GM19468 (cell line): ENCODE results near the gene TUBA4A.
"Not testable (repeated sequence)": the region's sequence is repeated elsewhere in the genome, so short reads cannot be mapped to it uniquely, and the experiment has no call there.

Source experiments
- ATAC-seq: cut with Tn5 transposase; IDR thresholded peaks from one replicate; pipeline ENCODE4 v1.9.1; 2021; ENCODE audit warnings: mild to moderate bottlenecking, moderate library complexity, moderate number of reproducible peaks; ENCODE audit not compliant: unreplicated experiment; ENCODE audit errors: extremely low read depth

TUBA4A gene

DNA sequence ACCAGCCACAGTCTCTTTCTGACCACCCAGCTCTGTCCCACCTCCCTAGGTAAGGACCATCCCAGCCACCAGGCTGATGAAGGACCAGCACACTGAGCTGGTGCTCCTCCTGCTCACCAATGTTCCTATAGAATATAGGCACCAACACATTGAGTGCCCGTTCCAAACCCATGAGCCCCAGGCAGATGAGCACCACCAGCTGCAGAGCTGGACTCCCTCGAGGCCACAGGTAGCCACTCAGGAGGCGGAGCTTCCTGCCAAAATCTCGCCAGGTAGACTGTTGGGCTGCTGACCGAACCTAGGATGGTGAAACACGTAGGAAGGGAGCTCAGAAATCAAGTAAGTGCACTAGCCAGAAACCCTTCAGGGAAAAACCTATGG is 37.2 kb downstream of the TUBA4A start:
- ATAC-seq, result no peak

DNA sequence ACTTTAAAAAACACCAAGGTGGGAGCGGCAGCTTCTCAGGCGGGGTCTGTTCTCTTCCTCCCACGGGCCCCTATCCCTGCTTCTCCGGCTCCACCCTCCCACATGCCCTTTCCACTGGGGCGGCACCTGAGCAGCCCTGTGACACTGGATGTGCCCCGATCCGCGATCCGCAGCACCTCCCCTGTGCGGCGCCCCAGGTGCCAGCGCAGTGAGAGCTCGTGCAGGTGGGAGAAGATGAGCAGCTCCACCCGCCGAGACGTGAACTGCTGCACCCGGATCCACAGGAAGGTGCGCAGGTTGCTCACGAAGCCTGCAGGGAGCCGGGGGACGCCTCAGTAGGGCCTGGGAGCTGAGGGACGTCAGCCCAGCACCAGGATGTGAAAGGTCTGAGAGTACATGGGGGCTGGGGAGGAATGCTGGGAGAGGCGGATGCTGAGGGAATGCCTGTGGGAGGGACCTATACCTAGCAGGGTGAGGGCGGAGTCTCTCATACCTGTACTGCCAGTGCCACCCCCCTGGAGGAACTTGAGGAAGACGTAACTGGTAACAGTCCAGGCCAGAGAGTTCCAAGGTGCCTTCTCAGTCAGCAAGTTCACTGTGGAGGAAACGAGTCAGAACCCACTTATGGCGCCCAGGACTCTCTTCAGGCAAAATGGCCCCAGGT is 37.7 kb downstream of the TUBA4A start:
- no peak for ATAC-seq

DNA sequence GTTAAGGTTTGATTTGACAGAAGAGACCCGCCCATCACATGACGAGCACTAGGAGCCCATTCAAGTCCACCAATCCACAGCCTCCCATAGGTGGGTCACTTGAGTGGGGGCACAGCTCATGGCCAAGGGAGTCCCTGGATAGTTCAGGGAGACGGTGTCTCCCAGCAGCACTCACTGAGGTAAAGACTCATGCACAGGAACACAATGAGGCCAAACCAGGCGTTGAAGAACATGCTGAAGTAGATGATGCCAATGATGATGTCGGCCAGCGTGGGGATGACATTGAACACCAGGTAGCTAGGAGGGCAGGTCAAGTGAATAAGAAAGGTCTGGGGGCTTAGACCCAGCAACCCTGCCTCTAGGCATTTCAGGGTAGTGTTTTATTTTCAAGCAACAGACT is 38.9 kb downstream of the TUBA4A start:
- ATAC-seq, result no peak

DNA sequence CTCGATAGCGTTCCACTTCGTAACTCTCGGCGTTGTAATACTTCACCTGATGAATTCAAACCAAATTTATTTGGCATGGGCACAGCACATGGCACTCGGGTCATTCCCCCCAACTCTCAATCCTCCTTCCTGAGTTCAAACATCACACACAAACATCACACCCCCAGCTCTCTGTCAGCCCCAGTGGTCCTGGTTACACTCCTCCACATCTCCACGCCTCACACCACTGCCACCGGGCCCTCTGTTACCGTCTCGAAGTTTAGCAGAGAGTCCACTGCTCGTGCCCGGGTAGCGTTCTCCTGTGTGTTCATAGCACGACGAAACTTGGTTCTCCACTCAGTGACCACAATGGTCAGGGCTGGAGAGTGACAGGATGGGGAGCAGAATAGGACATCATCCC is 39.6 kb downstream of the TUBA4A start:
- no peak for ATAC-seq

DNA sequence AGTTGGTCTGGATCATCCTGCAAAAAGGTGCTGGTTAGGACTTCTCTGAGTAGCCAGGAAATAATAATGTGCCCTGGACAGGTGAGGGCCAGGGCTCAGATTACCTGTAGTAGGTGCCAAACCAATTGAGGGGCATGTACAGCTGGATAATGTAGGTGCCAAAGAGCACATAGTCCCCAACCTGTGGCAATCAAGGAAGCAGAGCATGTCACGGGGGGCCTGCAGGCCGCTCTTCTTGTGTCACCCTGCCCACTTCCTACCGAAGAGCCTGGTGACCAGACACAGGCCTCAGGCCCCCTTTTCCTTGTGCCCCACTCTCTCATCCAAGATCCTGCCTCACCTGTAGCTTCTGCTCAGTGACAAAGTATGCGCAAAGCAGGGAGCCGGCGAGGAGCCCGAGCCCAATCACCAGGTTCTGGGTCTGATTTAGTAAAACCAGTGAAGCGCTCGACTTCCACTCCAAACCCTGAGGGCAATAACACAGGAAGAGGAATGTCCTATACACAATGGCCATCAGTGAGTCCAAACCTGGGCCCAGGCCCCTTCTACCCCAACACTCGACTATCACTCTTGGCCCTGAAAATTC is 40.1 kb downstream of the TUBA4A start:
- no peak for ATAC-seq

DNA sequence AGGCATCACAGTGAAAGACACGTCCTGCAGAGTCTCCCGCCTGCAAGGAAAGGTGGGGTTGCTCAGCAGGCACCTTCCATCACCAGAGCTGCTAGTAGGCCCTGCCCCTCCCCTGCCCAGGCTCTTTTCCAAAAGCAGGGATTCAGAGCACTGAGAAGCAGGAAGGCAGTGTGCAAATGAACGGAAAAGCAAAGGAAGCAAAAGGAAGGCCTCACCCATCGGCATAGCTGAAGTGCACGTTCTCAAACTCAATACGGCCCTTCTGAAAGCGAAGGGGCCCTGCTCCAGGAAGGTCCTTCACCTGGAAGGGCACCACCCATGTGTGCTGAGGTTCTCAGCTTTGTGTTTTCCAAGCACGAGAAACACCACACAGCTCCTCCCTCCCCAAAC is 40.7 kb downstream of the TUBA4A start:
- no peak for ATAC-seq

DNA sequence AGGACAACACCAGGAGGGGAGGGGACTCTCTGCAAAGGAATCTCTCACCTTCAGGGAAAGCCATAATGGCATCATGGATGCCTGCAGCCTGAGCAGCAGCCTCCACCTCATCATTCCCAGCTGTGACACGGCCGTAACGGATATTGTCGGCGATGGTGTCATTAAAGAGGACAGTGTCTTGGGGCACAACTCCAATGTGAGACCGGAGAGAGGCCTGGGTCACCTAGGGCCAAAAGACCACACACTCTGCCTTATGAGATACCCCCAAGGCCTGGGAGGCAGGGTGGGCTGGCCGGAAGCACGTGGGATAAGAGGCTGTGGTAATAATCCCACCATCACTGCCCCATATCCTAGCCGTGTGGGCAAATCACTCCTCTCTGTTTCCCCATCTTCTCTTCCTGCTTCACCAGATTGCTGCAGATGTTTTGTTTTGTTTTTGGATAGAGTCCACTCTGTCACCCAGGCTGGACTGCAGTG is 42.8 kb downstream of the TUBA4A start:
- ATAC-seq, result no peak

DNA sequence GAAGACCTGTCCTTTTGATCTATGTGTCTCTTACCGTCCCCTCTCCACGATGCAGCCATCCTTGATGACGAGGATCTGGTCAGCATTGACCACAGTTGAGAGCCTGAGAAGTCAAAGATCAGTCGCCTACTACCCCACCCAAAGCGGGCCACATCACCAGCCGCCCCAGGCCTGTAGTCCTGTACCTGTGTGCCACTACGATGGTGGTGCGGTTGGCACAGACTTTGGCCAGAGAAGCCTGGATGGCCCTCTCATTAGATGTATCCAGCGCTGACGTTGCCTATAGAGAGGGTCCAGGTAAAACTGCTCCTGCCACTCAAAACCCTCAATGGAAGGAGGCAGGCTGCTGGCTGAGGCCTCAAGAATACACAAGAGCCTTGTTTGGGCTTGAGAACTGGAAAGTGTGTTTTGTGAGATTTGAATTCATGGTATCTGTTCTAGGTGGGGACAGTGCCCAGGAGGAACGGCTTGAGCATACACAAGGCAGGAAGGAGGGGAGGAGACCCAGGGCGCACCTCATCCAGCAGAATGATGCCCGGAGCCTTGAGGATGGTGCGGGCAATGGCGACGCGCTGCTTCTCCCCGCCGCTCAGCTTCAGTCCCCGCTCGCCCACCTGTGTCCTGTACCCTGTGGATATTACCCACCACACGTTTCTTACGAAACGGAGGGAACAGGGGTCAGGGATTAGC is 43.4 kb downstream of the TUBA4A start:
- no peak for ATAC-seq

DNA sequence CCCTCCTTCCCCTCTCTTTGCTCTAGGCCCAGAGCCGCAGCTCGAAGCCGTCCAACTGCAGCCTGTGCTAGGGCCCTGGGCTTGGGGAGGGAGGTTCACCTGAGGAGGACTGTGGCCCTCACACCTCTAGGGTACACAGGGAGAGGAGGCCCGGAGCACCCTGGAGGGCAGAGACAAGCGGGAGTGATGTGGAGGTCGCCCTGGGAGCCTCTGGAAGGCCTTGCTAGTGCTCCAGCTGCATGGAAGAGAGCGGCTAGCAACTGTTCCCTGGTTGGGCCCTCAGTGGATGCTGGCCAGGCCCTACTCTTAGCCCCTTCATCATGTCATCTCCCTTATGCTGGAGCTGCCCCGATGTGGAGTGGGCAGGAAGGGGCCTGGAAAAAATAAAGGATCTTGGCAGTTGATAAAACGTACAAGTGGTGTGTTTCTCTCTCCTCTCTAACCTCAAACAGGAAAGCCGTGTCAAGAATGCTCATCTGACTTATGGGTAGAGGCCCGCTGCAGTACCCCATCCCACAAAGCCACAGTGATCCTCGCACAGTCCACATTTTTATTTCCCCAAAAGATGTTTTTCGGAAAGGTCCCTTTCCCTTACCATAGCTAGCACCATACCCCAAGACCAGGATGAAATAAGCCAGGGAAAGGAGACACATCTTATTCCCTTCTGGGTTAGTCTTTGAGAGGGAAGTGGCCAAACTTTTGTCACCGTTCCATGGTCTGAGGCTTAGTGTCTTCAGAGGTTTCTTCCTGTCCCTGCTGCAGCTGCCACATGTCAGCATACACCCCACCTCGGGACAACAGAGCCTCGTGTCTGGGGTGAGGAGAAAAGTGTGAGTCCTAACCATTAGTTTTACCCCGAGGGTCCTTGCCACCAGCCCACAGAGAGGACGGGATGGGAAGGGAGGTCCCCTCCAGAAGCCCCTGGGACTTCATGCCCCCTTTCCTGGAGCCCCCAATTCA is 44.2 kb downstream of the TUBA4A start:
- ATAC-seq, result no peak

DNA sequence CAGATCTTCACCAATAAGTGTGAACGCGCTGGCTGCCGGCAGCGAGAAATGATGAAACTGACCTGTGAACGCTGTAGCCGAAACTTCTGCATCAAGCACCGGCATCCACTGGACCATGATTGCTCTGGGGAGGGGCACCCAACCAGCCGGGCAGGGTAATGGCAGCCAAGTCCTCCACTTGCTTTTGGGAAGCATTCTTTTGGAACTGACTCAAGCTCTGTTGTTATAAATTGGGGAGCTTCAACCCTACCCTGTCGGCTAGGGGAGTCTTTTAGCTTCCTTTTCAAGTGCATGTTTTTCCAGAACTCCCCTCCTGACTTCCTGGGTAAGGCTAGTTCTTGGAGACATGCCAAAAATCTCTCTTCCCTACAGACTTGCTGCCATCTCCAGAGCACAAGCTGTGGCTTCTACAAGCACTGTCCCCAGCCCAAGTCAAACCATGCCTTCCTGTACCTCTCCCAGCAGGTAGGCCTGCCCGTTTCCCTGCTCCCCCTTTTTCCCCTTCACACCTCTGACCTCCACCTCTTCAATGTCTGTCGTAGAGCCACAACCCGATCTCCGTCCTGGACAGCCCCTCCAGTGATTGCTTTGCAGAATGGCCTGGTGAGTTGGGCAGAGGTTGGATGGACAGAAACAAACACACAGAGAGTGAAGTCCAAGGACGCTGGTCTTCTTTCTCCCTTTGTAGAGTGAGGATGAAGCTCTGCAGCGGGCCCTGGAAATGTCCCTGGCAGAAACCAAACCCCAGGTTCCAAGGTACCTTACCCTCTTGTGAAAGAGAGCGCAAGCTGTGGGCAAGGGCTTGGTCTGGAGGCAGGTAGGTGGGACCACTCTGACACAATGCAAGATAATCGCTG is 45.6 kb downstream of the TUBA4A start:
- no peak for ATAC-seq

DNA sequence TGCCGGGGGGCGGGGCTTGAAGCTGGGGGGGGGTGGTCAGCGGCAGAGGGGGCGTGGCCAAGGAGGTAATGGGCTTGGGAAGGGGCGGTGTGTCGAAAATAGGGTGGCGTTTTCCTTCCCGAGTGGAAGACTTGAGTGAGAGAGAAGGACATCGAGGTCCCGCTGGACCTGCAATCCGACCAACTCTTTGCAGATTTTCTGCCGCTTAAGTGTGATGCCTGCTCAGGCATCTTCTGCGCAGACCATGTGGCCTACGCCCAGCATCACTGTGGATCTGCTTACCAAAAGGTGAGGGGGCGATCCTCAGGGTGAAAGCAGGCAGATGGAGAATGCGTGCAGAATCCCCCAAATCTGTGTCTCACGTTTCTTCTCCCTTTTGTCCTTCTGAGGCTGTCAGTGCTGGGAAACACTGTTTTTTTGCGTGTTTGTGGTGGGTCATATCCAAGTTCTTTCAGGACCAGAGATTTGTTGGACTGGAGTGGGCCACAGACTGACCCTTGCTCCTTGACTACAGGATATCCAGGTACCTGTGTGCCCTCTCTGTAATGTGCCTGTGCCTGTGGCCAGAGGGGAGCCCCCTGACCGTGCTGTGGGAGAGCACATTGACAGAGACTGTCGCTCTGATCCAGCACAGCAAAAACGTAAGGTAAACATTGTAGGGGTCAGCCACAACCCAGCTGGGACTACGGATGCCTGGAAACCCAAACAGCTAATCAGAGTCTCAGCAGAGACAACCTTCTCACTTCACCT is 46.4 kb downstream of the TUBA4A start:
- ATAC-seq, result no peak

DNA sequence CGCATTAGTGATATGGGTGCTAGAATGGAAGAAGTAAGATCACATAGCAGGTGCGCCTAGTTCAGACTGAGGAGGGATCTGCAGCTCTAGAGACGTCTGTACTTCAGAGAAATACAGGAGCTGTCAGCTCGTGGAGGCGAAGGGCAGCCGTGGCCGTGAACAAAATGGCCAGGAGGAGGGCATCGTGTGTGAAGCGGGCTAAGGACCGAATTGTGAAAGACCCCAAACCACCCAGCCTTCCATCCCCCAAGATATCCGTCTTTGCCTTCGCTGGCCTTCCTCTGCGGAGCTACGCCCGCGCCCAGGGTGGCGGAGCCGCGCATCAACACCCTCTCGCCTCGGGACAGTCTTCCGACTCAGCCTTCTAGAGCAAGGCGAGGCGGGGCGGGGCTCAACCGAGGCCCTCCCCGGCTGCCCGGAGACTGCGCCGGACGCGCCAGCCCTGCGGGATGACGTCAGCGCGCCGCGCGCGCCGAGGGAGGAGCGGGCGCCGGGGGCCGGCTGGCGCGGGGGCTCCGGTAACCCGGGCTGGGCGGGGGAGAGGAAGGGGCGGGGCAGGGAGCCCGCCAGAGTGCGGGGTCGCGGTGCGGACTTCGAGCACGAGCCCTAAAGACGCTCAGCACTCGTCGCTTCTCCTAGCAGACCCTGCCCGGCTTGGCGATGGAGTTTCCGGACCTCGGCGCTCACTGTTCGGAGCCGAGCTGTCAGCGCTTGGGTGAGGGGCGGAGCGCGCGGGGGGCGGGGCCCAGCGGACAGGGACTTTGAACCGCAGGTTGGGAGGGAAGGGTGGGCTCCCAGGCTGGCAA is 47.2 kb downstream of the TUBA4A start, which contains the start of gene ZFAND2B:
Gene ZFAND2B (plus strand): TSS at position 455 of the 806 bp plus-strand sequence. CDS start 206 bp downstream, at position 661.
- peak; percentile 97 for ATAC-seq

DNA sequence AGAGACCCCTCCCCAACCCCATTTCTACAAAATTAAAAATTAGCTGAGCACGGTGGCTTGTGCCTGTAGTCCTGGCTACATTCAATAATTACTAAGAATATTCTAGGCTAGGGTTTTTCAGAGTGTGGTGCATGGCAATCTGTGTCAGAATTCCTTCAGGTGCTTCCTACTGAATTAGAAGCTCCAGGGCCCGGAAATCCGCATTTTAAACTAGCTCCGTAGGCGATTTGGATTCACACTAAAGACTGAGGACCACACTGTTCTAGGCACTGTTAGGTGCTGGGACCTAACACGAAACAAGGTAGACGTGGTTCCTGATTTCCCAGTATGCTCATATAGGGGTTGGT is 47.8 kb downstream of the TUBA4A start:
- no peak for ATAC-seq

DNA sequence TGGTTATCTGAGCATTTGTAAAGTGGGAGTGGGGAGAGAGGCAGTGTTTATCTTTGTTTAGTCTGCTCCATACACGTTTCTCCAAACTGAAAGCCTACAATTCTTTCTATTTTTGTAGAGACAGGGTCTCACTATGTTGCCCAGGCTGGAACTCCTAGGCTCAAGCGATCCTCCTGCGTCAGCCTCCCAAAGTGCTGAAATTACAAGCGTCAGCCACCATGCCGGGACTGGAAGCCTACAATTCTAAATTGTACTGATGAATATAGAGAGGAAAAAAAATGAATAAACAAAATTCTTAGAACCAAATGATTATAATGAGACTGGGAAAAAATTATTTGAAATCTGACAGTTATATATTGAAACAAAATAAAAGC is 48.6 kb downstream of the TUBA4A start:
- ATAC-seq, result no peak

DNA sequence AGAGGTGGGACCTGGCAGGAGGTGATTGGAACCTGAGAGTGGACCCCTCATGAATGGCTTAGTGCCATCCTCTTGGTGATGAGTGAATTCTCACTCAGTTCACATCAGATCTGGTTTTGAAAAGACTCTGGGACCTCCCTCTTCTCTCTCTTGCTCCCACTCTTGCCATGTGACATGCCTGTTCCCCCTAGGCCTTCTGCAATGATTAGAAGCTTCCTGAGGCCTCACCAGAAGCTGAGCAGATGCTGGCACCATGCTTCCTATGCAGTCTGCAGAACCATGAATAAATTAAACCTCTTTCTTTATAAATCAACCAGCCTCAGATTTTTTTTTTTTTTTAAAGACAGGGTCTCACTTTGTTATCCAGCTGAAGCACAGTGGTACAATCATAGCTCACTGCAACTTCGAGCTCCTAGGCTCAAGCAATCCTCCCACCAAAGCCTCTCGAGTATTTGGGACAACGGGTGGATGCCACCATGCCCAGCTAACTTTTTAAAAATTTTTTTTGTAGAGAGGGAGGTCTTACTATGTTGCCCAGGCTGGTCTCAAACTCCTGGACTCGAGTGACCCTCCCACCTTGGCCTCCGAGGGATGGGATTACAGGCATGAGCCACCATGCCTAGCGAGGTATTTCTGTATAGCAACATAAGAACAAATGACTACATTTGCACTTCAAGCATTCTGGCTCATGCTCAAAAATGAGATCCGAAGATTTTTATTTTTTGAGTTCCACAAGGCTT is 49.1 kb downstream of the TUBA4A start:
- no peak for ATAC-seq

DNA sequence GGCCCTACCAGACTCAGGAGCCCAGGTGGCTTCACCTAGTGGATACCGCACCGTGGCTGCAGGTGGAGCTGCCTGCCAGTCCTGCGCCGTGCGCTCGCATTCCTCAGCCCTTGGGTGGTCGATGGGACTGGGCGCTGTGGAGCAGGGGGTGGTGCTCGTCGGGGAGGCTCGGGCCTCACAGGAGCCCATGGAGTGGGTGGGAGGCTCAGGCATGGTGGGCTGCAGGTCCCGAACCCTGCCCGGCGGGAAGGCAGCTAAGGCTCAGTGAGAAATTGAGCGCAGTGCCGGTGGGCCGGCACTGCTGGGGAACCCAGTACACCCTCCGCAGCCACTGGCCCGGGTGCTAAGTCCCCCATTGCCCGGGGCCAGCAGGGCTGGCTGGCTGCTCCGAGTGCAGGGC is 52.4 kb downstream of the TUBA4A start:
- ATAC-seq, result not testable (repeated sequence)

DNA sequence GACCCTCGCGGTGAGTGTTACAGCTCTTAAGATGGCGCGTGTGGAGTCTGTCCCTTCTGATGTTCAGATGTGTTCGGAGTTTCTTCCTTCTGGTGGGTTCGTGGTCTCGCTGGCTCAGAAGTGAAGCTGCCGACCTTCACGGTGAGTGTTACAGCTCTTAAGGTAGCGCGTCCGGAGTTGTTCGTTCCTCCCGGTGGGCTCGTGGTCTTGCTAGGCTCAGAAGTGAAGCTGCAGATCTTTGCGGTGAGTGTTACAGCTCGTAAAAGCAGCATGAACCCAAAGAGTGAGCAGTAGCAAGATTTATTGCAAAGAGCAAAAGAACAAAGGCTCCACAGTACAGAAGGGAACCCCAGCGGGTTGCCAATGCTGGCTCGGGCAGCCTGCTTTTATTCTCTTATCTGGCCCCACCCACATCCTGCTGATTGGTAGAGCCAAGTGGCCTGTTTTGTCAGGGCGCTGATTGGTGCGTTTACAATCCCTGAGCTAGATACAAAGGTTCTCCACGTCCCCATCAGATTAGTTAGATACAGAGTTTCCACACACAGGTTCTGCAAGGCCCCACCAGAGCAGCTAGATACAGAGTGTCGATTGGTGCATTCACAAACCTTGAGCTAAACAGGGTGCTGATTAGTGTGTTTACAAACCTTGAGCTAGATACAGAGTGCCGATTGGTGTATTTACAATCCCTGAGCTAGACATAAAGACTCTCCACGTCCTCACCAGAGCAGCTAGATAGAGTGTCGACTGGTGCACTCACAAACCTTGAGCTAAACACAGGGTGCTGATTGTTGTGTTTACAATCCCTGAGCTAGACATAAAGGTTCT is 53.0 kb downstream of the TUBA4A start:
- ATAC-seq, result not testable (repeated sequence)
